PC-9 (cell line): Measurements from ENCODE around the gene PADI6.

ENCODE experiments used
- CTCF ChIP-seq: fragments of 200-600 bp; sonication (generic); conservative IDR thresholded peaks from 2 replicates; pipeline ENCODE4 v1.6.1; 2017; ENCODE audit warnings: mixed run types, antibody characterized with exemption, mild to moderate bottlenecking, moderate library complexity
- EZH2 ChIP-seq: fragments of 200-600 bp; sonication (generic); IDR thresholded peaks from 2 replicates; pipeline ENCODE4 v1.8.0; 2017; ENCODE audit warnings: antibody characterized with exemption, low read depth

GRCh38 chr1:17440074-17440826 is 68.3 kb downstream of the PADI6 start:
- TF ChIP-seq EZH2 (no peak), CTCF (0 out of 2 replicates have a peak, but pooled peaks have one; percentile 21)
